Measurements from ENCODE around the gene SCMH1.

DNA sequence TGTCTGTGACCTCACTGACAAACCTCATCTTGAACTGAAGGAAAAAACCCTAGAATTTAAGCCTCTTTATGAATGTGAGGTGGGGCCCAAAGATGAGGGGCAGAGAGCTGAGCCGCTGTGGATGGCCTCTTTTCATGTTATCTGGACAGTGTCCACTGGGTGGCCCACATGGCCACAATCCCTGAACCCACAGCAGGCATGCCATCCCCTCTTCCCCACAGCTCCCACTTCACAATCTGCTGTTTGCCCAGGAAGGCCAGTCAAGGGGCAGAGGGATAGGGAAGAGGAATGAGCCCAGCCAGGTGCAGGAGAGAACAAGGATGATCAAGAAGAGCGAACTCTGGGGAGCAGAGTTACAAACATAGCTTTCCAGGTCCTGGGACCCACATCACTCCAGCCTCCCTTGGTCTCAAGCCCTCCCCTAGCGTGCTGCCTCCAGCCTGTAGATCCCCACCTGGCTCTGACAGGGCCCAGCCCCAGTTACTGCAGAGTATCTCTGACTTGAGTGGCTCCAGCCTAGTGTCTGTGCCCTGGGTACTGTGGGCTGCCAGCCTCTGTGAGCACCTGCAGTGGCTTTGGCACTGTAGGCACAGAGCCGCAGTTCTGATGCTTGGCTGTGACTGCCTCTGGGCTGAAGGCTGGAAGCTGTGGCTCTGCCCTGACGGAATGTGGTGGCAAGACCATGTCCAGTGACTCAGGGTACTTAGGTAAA lies 218.7 kb downstream of the SCMH1 start:
- TF ChIP-seq, protein P1, sequence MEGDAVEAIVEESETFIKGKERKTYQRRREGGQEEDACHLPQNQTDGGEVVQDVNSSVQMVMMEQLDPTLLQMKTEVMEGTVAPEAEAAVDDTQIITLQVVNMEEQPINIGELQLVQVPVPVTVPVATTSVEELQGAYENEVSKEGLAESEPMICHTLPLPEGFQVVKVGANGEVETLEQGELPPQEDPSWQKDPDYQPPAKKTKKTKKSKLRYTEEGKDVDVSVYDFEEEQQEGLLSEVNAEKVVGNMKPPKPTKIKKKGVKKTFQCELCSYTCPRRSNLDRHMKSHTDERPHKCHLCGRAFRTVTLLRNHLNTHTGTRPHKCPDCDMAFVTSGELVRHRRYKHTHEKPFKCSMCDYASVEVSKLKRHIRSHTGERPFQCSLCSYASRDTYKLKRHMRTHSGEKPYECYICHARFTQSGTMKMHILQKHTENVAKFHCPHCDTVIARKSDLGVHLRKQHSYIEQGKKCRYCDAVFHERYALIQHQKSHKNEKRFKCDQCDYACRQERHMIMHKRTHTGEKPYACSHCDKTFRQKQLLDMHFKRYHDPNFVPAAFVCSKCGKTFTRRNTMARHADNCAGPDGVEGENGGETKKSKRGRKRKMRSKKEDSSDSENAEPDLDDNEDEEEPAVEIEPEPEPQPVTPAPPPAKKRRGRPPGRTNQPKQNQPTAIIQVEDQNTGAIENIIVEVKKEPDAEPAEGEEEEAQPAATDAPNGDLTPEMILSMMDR (IDR thresholded peaks at IDR 0.05): peak; percentile 56
- TF ChIP-seq SMC3 (IDR thresholded peaks at IDR 0.05; ENCODE audit: low read depth, low read length): no peak
- no peak for TF ChIP-seq RFX5 (IDR thresholded peaks at IDR 0.05; ENCODE audit: low read length)
- TF ChIP-seq YY1 (IDR thresholded peaks at IDR 0.05; ENCODE audit: low read depth): no peak
- peak; percentile 57 for TF ChIP-seq RAD21 (IDR thresholded peaks at IDR 0.05; ENCODE audit: low read length)
- TF ChIP-seq REST (IDR thresholded peaks at IDR 0.05; ENCODE audit: low read depth, low read length): no peak
- no peak for TF ChIP-seq TCF12 (IDR thresholded peaks at IDR 0.05)
- no peak for TF ChIP-seq EP300 (IDR thresholded peaks at IDR 0.05; ENCODE audit: borderline replicate concordance in 1 of 2, low read depth in 1 of 2, low read length in 1 of 2)
- no peak for TF ChIP-seq FOXJ3 (CRISPR knock-in tag; IDR thresholded peaks at IDR 0.05)
- TF ChIP-seq POLR2AphosphoS5 (IDR thresholded peaks at IDR 0.05; ENCODE audit: low read depth, low read length): no peak

All from SK-N-SH (cell line).